Hindlimb muscle (tissue), 1 donor: ENCODE measurements around the gene SUGP1. TPM values are rescaled to one million over a fixed set of nuclear protein-coding genes. Genes with fewer than 3 reads are reported as not detected.
"Not testable (repeated sequence)": the region's sequence is repeated elsewhere in the genome, so short reads cannot be mapped to it uniquely, and the experiment has no call there.

Experiments used
- DNase-seq: peaks from one replicate; pipeline ENCODE4 v3.0.0-alpha.2; 2013
- polyA plus RNA-seq: library from polyadenylated mRNA; unstranded; fragments of 120-200 nt; gene quantifications from one replicate; pipeline ENCODE4 v1.2.1, GENCODE V29; 2013; ENCODE audit not compliant: insufficient read length

SUGP1 gene, protein sequence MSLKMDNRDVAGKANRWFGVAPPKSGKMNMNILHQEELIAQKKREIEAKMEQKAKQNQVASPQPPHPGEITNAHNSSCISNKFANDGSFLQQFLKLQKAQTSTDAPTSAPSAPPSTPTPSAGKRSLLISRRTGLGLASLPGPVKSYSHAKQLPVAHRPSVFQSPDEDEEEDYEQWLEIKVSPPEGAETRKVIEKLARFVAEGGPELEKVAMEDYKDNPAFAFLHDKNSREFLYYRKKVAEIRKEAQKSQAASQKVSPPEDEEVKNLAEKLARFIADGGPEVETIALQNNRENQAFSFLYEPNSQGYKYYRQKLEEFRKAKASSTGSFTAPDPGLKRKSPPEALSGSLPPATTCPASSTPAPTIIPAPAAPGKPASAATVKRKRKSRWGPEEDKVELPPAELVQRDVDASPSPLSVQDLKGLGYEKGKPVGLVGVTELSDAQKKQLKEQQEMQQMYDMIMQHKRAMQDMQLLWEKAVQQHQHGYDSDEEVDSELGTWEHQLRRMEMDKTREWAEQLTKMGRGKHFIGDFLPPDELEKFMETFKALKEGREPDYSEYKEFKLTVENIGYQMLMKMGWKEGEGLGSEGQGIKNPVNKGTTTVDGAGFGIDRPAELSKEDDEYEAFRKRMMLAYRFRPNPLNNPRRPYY
- polyA plus RNA-seq = 40.4 TPM

DNA sequence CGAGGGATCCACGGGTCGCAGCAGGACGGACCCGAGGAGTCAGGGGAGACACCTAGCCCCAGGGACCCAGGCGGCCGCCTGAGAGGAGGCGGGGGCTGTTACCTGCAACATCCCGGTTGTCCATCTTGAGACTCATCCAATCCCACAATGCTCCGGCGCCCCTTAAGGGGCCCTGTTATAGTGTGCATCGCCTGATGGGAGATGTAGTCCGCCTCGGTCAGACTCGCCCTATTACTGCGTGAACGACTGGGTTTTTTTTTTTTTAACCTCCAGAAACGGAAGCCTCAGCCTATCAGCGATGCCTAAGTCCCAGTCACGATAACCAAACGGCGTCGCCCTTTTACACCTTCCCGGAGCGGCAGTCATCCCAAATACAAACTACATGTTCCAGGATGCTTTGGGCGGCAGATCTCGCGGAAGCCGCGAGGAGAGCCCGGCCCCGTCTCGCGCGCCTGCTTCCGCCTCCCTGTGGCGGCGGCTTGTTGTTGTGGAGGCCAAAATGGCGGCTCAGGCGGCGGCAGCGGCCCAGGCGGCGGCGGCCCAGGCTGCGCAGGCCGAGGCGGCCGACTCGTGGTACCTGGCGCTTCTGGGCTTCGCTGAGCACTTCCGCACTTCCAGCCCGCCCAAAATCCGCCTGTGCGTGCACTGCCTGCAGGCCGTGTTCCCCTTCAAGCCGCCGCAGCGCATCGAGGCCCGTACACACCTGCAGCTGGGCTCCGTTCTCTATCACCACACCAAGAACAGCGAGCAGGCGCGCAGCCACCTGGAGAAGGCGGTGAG lies at the start of gene SUGP1, which contains the start of gene MAU2:
Gene SUGP1 (minus strand): TSS at position 149 of the 780 bp plus-strand sequence. CDS start 13 bp downstream, at position 136.
Gene MAU2 (plus strand): TSS at position 469 of the 780 bp plus-strand sequence. CDS start 31 bp downstream, at position 500.
- DNase-seq = peak; percentile 92

DNA sequence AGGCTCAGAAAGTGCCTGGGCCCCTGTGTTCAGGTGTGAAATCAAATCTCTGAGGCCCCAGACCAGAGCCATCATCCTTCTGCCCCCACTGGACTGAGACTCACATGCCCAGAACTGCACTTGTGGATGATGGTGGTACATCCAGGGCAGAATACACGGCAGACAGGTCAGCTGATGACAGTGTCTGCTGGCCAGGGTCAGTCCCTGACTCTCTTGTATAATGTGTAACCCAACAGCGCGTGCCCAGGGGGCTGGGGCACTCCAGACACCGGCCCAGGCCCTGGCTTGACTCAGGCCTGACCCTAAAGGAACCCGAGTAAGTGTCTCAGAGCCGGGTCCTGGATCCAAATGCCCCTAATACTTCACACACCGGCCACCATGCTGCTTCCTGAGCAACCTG lies 47.8 kb upstream of the SUGP1 start:
- no peak for DNase-seq

DNA sequence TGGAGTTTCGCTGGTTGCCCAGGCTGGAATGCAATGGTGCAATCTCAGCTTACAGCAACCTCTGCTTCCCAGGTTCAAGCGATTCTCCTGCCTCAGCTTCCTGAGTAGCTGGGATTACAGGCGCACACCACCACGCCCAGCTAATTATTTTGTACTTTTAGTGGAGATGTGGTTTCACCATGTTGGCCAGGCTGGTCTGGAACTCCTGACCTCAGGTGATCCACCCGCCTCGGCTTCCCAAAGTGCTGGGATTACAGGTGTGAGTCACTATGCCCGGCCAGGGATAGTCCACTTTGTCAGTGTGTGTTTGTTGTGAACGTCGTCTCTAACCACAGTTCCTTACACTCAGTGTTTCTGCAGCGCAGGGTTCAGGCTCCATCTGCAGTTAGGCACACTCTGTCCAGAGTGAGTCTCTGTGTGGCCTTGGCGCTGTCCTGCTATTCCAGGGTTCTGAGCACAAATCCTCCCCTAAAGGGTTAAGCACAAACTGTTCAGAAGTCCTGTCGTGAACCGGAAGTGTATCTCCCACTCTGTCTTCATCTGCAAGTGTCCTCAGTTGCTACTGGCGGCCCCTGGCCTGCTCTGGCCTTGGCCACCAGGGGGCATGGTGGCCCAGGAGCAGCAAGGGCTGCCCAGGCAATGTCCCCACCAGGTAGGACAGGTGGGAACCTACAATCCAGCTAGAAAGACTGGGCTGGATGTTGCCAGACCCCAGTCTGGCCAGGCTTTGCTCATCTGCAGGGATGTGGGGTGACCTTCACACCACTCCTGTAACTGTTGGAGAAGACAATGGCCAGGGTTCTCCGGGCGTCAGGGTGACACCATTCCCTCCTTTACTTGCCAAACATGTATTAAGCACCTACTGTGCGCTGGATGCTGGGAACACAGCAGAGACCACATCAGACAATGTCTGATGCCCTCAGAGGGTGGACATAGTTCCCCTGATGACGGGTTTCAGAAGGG lies 46.4 kb upstream of the SUGP1 start:
- peak; percentile 47 for DNase-seq

DNA sequence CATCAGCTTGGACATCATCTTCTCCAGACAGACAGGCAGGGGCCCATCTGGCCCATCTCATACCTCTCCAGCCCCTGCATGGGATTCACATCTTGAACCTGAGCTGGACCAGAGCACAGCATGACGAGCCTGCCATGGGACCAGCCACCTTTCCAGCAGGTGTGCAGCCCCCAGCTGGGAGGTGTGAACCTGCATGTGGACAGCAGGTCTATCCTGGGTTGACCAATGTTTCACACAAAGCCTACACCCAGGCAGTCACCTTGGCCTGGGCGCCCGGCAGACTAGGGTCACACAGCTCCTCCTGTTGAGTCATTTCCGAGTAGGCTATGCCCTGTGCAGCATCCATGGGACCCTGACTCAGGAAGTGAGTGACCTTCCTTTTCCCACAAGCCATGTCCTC lies 41.8 kb upstream of the SUGP1 start:
- DNase-seq = no peak

DNA sequence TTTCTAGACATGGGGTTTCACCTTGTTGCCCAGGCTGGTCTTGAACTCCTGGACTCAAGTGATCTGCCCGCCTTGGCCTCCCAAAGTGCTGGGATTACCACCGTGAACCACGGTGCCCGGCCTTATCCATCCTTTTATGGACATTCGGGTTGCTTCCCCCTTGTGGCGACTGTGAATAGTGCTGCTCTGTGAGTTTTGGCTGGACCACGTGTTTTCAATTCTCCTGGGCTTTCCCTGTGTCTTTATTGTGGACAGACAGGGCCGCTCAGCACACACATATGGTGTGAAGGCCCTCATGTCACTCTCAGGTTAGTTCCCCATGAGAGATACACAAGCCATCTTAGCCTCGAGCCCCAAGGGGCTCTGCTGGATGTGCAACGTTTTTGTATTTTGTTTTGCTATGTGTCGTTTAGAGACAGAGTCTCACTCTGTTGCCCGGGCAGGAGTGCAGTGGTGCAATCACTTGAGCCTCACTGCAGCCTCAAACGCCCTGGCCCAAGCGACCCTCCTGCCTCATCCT lies 40.8 kb upstream of the SUGP1 start:
- DNase-seq = peak; percentile 74

DNA sequence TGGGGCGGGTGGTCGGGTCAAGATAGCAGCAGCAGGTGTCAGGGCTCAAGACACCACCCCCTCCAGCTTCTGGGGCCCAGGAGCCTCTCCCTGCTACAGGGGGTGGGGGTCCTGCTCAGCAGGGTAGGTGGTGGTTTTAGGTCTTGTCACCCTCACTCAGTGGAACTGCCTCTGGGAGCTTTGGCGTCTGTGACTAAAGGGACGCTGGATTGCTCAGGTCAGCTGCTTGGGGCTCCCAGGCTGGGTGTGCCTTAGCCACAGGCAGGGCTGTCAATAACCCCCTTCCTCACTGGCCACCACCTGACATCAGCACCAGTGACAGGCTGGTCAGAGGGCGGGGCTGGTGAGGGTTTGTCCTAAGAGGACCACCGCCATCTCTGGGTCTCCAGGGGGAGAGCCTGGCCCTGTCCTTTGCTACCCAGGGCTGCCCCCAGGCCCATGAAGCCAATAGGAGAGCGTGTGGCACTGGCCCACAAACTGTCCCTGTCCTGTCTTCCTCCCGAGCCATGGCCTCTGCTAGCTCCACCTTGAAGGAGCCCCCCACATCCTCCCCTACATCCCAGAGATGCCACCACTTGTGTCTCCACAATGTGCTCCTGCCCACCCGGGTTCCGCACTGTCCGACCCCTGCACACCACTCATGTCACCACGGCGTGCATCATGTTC lies 36.7 kb upstream of the SUGP1 start:
- no peak for DNase-seq

DNA sequence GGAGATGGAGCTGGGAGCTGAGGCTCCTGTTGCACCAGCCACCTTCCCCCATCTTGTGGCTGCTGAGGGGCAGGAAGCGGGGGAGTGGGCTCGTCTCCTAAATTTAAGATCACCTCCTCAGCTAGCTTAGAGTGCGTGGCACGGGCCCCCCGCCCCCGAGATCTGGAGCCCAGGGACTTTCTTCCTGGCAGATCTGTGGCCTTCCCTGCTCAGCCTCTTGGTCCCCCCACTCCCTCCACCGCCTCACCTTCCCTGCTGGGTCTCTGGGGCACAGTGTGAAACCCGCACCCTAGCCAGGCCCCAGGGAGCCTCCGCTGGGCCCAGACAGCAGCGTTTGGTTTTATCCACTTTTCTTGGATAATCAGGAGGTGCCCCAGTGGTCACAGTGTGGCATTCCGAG lies 36.2 kb upstream of the SUGP1 start:
- DNase-seq = no peak

DNA sequence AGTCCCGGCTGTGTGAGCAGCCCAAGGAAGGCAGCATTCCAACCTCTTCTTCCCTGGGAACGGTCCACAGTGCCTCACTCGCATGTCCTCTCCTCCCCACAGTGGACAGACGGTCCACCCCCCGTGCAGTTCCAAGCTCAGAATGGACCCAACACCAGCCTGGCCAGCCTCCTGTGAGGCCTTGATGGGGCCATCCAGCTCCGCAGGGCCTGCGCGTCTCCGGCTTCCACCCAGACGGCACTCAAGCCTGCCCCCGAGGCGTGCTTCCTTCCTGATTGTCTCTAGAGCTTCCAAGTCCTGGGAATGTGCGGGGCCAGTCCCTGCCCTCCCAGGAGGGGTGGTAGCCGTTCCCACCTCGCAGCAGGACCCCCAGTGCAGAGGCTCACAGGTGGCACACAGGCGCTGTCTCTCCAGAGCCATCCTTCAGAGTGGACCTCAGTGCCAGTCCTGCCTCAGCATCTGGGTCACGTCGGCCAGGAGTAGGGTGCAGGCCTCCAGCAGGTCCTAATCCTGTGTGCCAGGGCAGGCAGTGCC lies 35.4 kb upstream of the SUGP1 start:
- DNase-seq = no peak

DNA sequence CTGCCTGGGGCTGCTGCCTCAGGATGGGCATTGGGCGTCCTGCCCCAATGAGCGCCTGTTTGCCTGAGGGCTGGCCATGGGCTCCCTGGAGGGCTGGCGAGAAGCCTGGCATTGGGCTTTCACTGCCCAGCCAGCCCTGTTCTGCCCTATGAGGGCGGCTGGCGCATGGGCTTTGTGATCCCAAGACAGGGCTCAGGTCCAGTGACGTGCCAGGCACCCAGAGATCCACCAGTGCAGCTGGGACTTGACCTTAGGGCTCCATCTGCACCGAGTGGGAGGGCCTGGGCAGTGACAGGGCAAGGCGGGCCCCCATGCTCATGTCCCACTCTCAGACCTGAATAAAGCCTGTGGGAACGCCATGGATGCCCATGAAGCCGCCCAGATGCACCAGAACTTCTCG lies 34.6 kb upstream of the SUGP1 start:
- no peak for DNase-seq

DNA sequence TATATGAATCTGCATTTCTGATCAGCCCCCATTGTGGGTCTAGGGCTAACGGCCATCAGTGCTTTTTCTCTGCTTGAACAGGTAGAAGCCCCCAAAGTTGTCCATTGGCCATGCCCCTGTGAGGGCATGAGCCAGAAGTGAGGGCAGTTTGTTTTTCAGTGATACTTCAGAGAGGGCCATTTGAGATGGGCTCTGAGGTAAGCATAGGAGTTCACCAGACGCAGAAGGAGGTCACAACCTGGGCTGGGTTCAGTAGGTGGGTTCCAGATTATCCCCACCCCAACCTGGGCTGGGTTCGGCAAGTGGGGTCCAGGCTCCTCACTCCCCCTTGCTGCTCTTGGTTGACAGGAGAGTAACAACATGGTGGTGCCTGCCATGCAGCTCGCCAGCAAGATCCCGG lies 33.7 kb upstream of the SUGP1 start:
- no peak for DNase-seq

DNA sequence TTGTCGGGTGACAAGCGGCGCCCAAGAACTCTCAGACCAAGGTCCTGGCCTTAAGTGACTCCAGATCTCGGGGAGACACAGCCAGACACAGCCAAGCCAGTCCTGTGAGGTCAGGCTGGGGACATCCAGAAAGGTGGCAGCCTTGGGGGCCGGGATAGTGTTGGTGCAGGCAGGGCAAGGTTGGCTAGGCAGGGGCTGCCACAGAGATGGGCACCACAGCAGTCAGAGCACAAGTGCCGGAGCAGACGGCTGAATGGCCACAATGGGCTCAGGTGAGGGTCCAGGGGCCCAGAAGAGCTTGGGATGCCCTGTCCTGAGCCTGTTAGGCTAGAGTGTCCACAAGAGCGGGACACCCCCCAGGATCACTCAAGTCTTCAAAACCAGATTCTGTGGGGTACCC lies 32.5 kb upstream of the SUGP1 start:
- DNase-seq = no peak

DNA sequence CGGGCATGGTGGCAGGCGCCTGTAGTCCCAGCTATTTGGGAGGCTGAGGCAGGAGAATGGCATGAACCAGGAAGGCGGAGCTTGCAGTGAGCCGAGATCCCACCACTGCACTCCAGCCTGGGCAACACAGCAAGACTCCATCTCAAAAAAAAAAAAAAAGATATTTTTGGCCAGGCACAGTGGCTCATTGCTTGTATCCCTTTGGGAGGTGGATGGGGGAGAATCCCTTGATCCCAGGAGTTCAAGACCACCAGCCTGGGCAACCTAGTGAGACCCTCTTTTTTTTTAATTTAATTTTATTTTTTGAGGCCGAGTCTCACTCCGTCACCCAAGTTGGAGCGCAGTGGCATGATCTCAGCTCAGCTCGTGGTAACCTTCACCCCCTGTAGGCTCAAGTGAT lies 30.4 kb upstream of the SUGP1 start:
- DNase-seq = not testable (repeated sequence)

DNA sequence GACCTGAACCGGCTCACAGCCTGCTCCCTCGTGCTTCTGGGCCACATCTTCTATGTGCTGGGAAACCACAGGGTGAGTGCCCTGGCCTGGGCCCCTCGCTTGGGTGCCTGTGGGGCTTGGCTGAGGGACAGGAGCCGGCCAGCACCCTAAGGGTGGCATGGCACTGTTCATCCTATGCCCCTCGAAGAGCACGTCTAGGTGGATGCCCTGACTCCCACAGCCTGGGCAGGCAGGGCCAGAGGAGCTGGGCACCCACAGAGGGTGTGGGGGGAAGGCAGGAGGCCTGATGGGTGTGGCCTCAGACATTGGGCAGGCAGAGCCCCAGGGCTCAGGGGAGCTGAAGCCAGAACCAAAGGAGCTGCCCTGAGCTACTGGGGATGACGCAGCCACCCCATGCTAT lies 29.1 kb upstream of the SUGP1 start:
- no peak for DNase-seq

DNA sequence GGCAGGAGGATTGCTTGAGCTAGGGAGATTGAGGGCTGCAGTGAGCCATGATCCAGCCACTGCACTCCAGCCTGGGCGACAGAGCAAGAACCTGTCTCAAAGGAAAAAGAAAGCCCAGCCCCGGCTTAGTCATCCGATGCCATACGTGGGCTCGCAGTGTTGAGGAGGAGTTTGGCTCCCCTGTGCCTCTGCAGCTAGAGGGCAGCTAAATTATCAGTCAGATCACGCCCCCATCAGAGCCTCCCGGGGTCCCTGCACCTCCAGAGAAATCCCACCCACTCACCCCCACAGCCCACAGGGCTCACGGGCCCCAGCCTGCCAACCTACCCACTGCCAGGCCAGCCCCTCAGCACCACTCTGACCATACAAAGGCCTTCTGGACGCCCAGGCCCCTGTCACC lies 28.0 kb upstream of the SUGP1 start:
- DNase-seq = no peak

DNA sequence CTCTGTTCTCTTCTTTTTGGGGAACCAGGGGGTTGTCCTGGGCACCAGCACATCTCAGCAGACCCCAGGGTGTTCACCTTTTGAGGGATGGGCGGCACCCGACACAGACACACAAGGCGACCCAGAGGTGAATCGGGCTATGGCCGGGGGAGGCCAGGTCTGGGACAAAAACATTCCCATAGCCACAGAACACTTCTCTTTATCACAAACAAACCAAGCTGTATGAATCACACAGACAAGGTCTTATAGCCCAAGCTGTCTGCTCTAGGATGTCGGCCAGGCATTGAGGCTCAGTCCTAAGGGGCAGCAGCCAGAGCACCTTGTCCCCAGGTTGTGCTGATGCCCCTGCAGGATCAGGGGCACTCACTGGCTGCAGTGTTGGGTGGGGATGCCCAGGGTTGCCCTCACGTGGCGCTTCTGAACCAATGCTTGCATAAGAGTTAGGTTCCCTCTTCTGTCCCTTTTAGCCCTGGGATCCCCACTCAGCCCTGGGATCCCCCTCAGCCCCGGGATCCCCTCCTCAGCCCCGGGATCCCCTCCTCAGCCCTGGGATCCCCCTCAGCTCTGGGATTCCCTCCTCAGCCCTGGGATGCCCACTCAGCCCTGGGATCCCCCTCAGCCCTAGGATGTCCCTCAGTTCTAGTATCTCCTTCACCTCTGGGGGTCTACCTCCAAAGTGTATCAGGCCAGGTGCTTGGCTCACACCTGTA lies 27.2 kb upstream of the SUGP1 start:
- no peak for DNase-seq

DNA sequence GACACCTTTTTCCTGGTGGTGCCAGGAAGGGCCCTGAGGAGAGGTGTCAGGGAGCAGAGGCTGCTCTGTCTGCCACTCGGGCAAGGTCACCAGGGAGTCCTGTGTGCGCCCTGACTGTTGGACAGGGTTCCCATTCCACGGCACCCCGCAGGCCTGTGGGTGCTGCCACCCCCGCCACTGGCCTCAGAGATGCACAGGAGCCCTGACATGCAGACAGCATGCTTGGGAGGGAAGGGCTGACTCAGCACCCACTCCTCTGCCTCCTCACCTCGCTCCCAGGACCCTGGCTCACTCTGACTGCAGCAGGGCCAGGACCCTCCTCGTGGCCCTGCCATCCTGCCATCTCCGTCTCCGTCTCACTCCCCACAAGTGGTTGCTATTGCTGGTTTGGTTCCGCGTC lies 25.7 kb upstream of the SUGP1 start:
- no peak for DNase-seq

DNA sequence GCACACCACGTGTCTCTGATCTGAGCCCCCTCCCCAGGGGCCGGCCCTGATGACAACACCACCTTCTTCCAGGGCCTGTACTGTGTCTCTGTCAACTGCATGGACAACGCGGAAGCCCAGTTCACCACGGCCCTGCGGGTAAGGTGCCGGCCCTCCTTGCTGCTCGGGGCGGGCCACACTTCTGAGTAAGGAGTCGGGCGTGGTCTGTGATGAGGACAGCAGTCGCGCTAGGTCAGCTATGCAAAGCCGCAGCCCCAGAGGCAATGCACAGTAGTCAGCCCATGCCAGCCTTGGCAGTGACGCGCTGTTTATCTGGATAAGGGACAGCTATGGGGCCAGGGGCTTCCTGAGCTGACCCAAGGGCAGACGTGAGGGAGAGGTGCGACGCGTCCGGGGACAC lies 24.9 kb upstream of the SUGP1 start:
- DNase-seq = no peak

DNA sequence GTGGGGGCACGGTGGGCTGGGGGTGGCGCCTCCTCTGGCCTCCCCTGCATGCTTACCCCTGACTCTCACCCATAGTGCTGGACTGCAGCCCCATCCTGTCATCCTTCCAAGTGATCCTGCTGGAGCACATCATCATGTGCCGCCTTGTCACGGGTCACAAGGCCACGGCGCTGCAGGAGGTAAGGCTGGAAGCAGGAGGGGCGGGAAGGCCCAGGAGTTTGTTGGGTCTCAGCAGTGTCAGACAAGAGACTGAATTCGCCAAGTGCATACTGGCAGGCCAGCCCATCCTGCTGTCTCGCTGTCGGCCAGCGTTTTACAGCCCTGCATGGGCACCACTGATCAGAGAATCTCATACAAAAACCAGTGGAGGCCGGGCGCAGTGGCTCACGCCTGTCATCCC lies 23.5 kb upstream of the SUGP1 start:
- no peak for DNase-seq

DNA sequence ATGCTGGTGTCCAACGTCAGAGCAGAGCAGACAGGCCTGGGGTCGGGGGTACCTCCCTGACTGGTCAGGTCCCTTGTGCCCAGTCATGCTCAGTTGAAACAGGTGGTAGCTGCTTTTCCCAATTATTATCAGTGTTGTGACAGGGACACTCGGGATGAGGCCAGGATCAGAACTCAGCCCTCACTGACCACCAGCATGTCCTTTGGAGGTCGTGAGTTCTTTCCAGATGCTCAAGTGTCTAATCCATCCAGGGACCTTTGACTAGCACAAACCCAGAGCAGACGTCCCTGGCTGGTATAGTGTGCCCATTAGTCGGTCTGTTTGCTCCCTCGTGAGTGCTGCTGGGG lies 22.7 kb upstream of the SUGP1 start:
- no peak for DNase-seq
